B cell (primary cell): Measurements from ENCODE around the gene KLHL3. TPM values are rescaled to one million over a fixed set of nuclear protein-coding genes. Genes with fewer than 3 reads are reported as not detected.

Experiments
- ATAC-seq: fragments of 200-7000 bp; cut with Tn5 transposase; one replicate; pipeline ENCODE4 v1.10.0; 2021; ENCODE audit warnings: low read depth, mild to moderate bottlenecking, moderate number of reproducible peaks, moderate library complexity
- CTCF ChIA-PET: fragments of 350-600 bp; sonication (Branson Sonifier 250); formaldehyde crosslinking; loops from one replicate; lab custom pipeline; 2021; ENCODE audit warnings: antibody characterized with exemption, inconsistent platforms; lab: Charles Lee
- POLR2A ChIA-PET: fragments of 350-600 bp; sonication (Branson Sonifier 250); formaldehyde crosslinking; loops from one replicate; lab custom pipeline; 2021; ENCODE audit warnings: antibody characterized with exemption; lab: Charles Lee
- DNase-seq: peaks from one replicate; pipeline ENCODE4 v3.0.0; 2013
- H2AFZ ChIP-seq: 2 replicates; pipeline ENCODE4 v1.6.1; 2012; ENCODE audit warnings: mild to moderate bottlenecking, low read depth, low read length; ENCODE audit not compliant: insufficient read depth, poor library complexity, severe bottlenecking
- H3K27ac ChIP-seq, 2 donors: 1 replicate in 1 of 2; 2 replicates in 1 of 2; pipeline ENCODE4 v1.5.1; 2012 to 2013; ENCODE audit warnings: low read length in 2 of 2, mild to moderate bottlenecking in 2 of 2, moderate library complexity in 1 of 2
- H3K27me3 ChIP-seq, 4 experiments: fragments of 200-600 bp in 1 of 4; sonication (generic) in 1 of 4; replicated peaks in 1 of 4; 1 replicate in 2 of 4; 2 replicates in 2 of 4; pipeline versions ENCODE4 v1.6.1 to v1.7.0; 2013 to 2016; ENCODE audit warnings: low read length in 3 of 4, mild to moderate bottlenecking in 2 of 4, mixed read lengths in 1 of 4, moderate library complexity in 1 of 4; ENCODE audit not compliant: insufficient read depth in 4 of 4, control insufficient read depth in 3 of 4; ENCODE audit errors: control extremely low read depth in 1 of 4
- H3K36me3 ChIP-seq, 2 experiments: replicated peaks in 1 of 2; 1 replicate in 1 of 2; 2 replicates in 1 of 2; pipeline versions ENCODE4 v1.6.1 to v1.7.1; 2013; ENCODE audit warnings: low read length in 1 of 2; ENCODE audit not compliant: insufficient read depth in 2 of 2, control insufficient read depth in 1 of 2; ENCODE audit errors: control extremely low read depth in 1 of 2, extremely low read depth in 1 of 2
- H3K4me1 ChIP-seq, 2 donors: fragments of 200-600 bp in 1 of 2; sonication (generic) in 1 of 2; 1 replicate in 1 of 2; 2 replicates in 1 of 2; pipeline versions ENCODE4 v1.5.1 to v1.6.1; 2013 to 2017; ENCODE audit warnings: low read length in 2 of 2; ENCODE audit not compliant: control insufficient read depth in 2 of 2, insufficient read depth in 2 of 2
- H3K4me2 ChIP-seq: replicated peaks from 2 replicates; pipeline ENCODE3; 2012; ENCODE audit warnings: mild to moderate bottlenecking, low read depth, low read length; ENCODE audit not compliant: poor library complexity, severe bottlenecking
- H3K4me3 ChIP-seq, 5 experiments: fragments of 200-600 bp in 1 of 5; sonication (generic) in 1 of 5; 1 replicate in 3 of 5; 2 replicates in 2 of 5; pipeline versions ENCODE4 v1.5.1 to v1.7.0; 2011 to 2016; ENCODE audit warnings: low read length in 4 of 5, mild to moderate bottlenecking in 4 of 5, low read depth in 2 of 5, control low read depth in 1 of 5, moderate library complexity in 1 of 5; ENCODE audit not compliant: insufficient read depth in 1 of 5; ENCODE audit errors: control extremely low read depth in 1 of 5, extremely low read depth in 1 of 5
- H3K79me2 ChIP-seq: fragments of 200-600 bp; sonication (generic); one replicate; pipeline ENCODE4 v1.6.0; 2016; ENCODE audit warnings: low read length; ENCODE audit not compliant: control insufficient read depth, insufficient read depth
- H3K9ac ChIP-seq: fragments of 200-600 bp; sonication (generic); 2 replicates; pipeline ENCODE4 v1.6.1; 2017; ENCODE audit warnings: mild to moderate bottlenecking, low read length, moderate library complexity
- H3K9me3 ChIP-seq, 3 donors: one replicate each; pipeline versions ENCODE4 v1.6.1 to v1.7.1; 2013; ENCODE audit warnings: low read length in 2 of 3; ENCODE audit not compliant: control insufficient read depth in 2 of 3, insufficient read depth in 1 of 3; ENCODE audit errors: control extremely low read depth in 1 of 3
- H4K20me1 ChIP-seq: 2 replicates; pipeline ENCODE4 v1.6.0; 2012; ENCODE audit warnings: mild to moderate bottlenecking, low read length; ENCODE audit not compliant: insufficient read depth, control insufficient read depth, poor library complexity, severe bottlenecking
- H3K27ac Mint-ChIP-seq: one replicate; pipeline ENCODE4 v1.8.0; 2021; ENCODE audit warnings: mixed read lengths
- H3K27me3 Mint-ChIP-seq: one replicate; pipeline ENCODE4 v1.8.0; 2021; ENCODE audit warnings: mixed read lengths
- H3K4me1 Mint-ChIP-seq: one replicate; pipeline ENCODE4 v1.8.0; 2021; ENCODE audit warnings: mixed read lengths
- H3K4me3 Mint-ChIP-seq: one replicate; pipeline ENCODE4 v1.8.0; 2021; ENCODE audit warnings: mixed read lengths
- H3K9me3 Mint-ChIP-seq: one replicate; pipeline ENCODE4 v1.8.0; 2022; ENCODE audit warnings: mixed read lengths; ENCODE audit not compliant: insufficient read depth
- CTCF ChIP-seq: fragments of 200-600 bp; IDR thresholded peaks from one replicate; pipeline ENCODE4 v1.8.0; 2022; ENCODE audit warnings: antibody characterized with exemption, mild to moderate bottlenecking
- EZH2 ChIP-seq: IDR thresholded peaks from 2 replicates; pipeline ENCODE4 v1.6.1; 2012; ENCODE audit warnings: borderline replicate concordance, low read depth, mild to moderate bottlenecking, moderate library complexity, low read length; ENCODE audit not compliant: insufficient read depth, poor library complexity, severe bottlenecking
- WGBS: methylation state at CpG from one replicate; pipeline ENCODE4 v1.1.5; 2013; ENCODE audit warnings: missing lambda C conversion rate; ENCODE audit not compliant: insufficient coverage; 5-methylcytosine and 5-hydroxymethylcytosine counted together
- intact Hi-C: fragments of 100-400 bp; cut with micrococcal nuclease; formaldehyde crosslinking; loops from one replicate; pipeline ENCODE4 v1.10.0; 2022
- polyA plus RNA-seq: library from polyadenylated mRNA; depleted of rRNA; stranded (reverse); fragments of >200 nt; gene quantifications from 2 replicates; pipeline ENCODE4 v1.2.3, GENCODE V29; 2012
- total RNA-seq, 2 donors: library from RNA; stranded (reverse); fragments of 120-200 nt in 1 of 2; gene quantifications; 1 replicate in 1 of 2; 2 replicates in 1 of 2; pipeline versions ENCODE4 v1.2.3 to v1.2.4, GENCODE V29; 2013 to 2022

KLHL3 gene
- total and polyA plus RNA-seq, 2 donors (not counting 1 experiment from before 2014, with no cell fraction given), result 3.3 to 4.5 TPM

GRCh38 chr5:137736496-137736895, 607 bp upstream of the KLHL3 start:
- WGBS, result 100% methylated on average over 1 of the region's 1 CpG
- Histone ChIP-seq H3K4me1 (peaks cover 22% of the 10 kb centered on the region in 2 donors), H3K9me3 (no peaks in the 10 kb centered on the region), H3K36me3 (no peaks in the 10 kb centered on the region), H3K27me3 (no peaks in the 10 kb centered on the region), H3K4me2 (peak overlapping the region; percentile 83), H2AFZ (peak overlapping the region; percentile 79), H3K4me3 (no peak overlapping the region), H4K20me1 (no peaks in the 10 kb centered on the region), H3K79me2 (no peaks in the 10 kb centered on the region), H3K27ac (no peak overlapping the region), H3K9ac (no peak overlapping the region)
- ATAC-seq (no peak), DNase-seq (no peak)
- H3K27me3 Mint-ChIP-seq, result peaks cover 3% of the 10 kb centered on the region
- no peak for TF ChIP-seq EZH2
- TF ChIP-seq CTCF, result no peak
- H3K27ac Mint-ChIP-seq, result no peak overlapping the region
- CTCF ChIA-PET, result interaction anchor here (1.2 to 2.9 kb wide), 4 partner anchors 11 to 108 kb away, joined by 4 to 23 read pairs (median 8); no protein-coding TSS in a partner anchor
- intact Hi-C loops, result no loop called here
- no peak overlapping the region for H3K4me3 Mint-ChIP-seq
- no peaks in the 10 kb centered on the region for H3K9me3 Mint-ChIP-seq
- H3K4me1 Mint-ChIP-seq, result no peaks in the 10 kb centered on the region
- POLR2A ChIA-PET, result no interaction called here

GRCh38 chr5:137734962-137735554, 831 bp downstream of the KLHL3 start:
- Histone ChIP-seq H3K9me3 (no peaks in the 10 kb centered on the region), H3K27ac (no peak overlapping the region), H3K9ac (peak overlapping the region; percentile 63), H3K4me2 (peak overlapping the region; percentile 83), H3K36me3 (no peaks in the 10 kb centered on the region), H3K27me3 (no peaks in the 10 kb centered on the region), H3K79me2 (no peaks in the 10 kb centered on the region), H2AFZ (peak overlapping the region; percentile 79), H4K20me1 (no peaks in the 10 kb centered on the region), H3K4me1 (peaks cover 22% of the 10 kb centered on the region in 2 donors), H3K4me3 (peak overlapping the region; percentile 25 to 60 (median 51))
- Mint-ChIP-seq H3K4me3 (no peak overlapping the region), H3K27me3 (peaks cover 3% of the 10 kb centered on the region), H3K9me3 (no peaks in the 10 kb centered on the region), H3K27ac (no peak overlapping the region), H3K4me1 (no peaks in the 10 kb centered on the region)
- TF ChIP-seq CTCF (no peak), EZH2 (no peak)
- 8% methylated on average over 14 of the region's 14 CpGs for WGBS
- DNase-seq (peak; percentile 34), ATAC-seq (peak; percentile 33)
- ChIA-PET POLR2A (interaction anchor here (0.9 kb wide), 1 partner anchor 18 kb away, joined by 5 read pairs; no protein-coding TSS in a partner anchor), CTCF (interaction anchor here (0.8 to 2.9 kb wide), 3 partner anchors 8 to 74 kb away, joined by 4 to 23 read pairs (median 6); no protein-coding TSS in a partner anchor)
- intact Hi-C loops, result no loop called here
